D721Med (cell line): ENCODE data around the gene SMTN.

Experiments
- DNase-seq: peaks from one replicate; pipeline ENCODE4 v3.0.0; 2011; ENCODE audit warnings: low spot score; ENCODE audit not compliant: insufficient read length
- FAIRE-seq: peaks from 2 replicates; lab custom pipeline; 2011; peaks lifted over from hg19 to GRCh38; lab: Jason Lieb, UNC
- CTCF ChIP-seq: IDR thresholded peaks from 2 replicates; pipeline ENCODE4 v1.5.1; 2012; ENCODE audit warnings: mild to moderate bottlenecking, control low read depth; ENCODE audit not compliant: insufficient read depth; ENCODE audit errors: missing control alignments

The SMTN gene

GRCh38 chr22:31122196-31122531 lies 41.0 kb downstream of the SMTN start:
- DNase-seq (no peak), FAIRE-seq (no peak)
- no peak for TF ChIP-seq CTCF

- peak; percentile 70 for DNase-seq
- no peak for FAIRE-seq
- no peak for TF ChIP-seq CTCF
Measured at GRCh38 chr22:31122532-31123291, 41.6 kb downstream of the SMTN start, which contains the start of gene INPP5J. Gene INPP5J, plus strand, starts transcription at chr22:31122966. Its CDS starts 49 bp downstream, at chr22:31123015.

GRCh38 chr22:31123292-31123602 lies 42.1 kb downstream of the SMTN start:
- no peak for TF ChIP-seq CTCF
- FAIRE-seq, result no peak
- DNase-seq, result no peak

- DNase-seq (no peak), FAIRE-seq (no peak)
- TF ChIP-seq CTCF, result no peak
Measured at GRCh38 chr22:31124290-31124689, 43.2 kb downstream of the SMTN start.

- FAIRE-seq, result no peak
- no peak for TF ChIP-seq CTCF
- DNase-seq, result no peak
Measured at GRCh38 chr22:31124811-31125465, 43.8 kb downstream of the SMTN start.

GRCh38 chr22:31125521-31126117 lies 44.5 kb downstream of the SMTN start:
- FAIRE-seq (no peak), DNase-seq (no peak)
- no peak for TF ChIP-seq CTCF
